ENCODE results near the gene GJA3. TPM values are rescaled to one million over a fixed set of nuclear protein-coding genes. Genes with fewer than 3 reads are reported as not detected.

The GJA3 gene
- total RNA-seq, 4 donors from 2014 or later, result not detected

DNA sequence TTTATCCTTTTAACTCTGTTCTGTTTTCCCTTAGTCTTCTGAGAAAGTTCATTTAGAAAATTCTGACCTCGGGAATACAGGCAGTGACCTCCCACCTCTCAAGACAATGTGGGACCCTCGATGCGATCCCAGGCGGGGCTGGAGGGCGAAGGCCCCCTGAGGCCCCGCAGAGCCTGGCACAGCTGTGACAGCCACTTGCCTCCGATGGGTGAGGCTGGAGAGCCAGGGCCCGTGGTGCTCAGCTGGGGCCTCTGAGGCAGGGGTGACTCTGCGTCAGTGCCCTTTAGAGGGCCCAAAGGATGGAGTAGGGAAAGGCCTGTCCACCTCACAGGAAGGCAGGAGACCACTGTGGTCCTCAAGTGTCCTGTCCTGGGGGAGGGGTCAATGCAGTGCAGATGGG is 10.3 kb downstream of the GJA3 start:
- H3K4me3 ChIP-seq, result no peak overlapping the region
- peaks cover 0 to 6% (median 5%) of the 10 kb centered on the region in 3 donors for H3K27me3 ChIP-seq
- no peaks in the 10 kb centered on the region for H3K9me3 ChIP-seq
- TF ChIP-seq, protein P1, sequence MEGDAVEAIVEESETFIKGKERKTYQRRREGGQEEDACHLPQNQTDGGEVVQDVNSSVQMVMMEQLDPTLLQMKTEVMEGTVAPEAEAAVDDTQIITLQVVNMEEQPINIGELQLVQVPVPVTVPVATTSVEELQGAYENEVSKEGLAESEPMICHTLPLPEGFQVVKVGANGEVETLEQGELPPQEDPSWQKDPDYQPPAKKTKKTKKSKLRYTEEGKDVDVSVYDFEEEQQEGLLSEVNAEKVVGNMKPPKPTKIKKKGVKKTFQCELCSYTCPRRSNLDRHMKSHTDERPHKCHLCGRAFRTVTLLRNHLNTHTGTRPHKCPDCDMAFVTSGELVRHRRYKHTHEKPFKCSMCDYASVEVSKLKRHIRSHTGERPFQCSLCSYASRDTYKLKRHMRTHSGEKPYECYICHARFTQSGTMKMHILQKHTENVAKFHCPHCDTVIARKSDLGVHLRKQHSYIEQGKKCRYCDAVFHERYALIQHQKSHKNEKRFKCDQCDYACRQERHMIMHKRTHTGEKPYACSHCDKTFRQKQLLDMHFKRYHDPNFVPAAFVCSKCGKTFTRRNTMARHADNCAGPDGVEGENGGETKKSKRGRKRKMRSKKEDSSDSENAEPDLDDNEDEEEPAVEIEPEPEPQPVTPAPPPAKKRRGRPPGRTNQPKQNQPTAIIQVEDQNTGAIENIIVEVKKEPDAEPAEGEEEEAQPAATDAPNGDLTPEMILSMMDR (IDR thresholded peaks at IDR 0.05 in 4 of 5, conservative IDR thresholded peaks at IDR 0.05 in 1 of 5), result no peak
- no peak for TF ChIP-seq POLR2A (IDR thresholded peaks at IDR 0.05)
- intact Hi-C loops (cut with DNase I; ENCODE audit: low total_unique reads), result no loop called here
- no peaks in the 10 kb centered on the region for H3K4me1 ChIP-seq
- H3K27ac ChIP-seq, result no peak overlapping the region
- in situ Hi-C loops (cut with MboI; ENCODE audit: low sequenced_read_pairs in 4 of 4), result loop anchor here in 1 of 4 donors (25.0 kb wide), 1 partner anchor 163 kb away; no protein-coding TSS in a partner anchor
- ATAC-seq, result no peak
- no peaks in the 10 kb centered on the region for H3K36me3 ChIP-seq
- no peak for DNase-seq

DNA sequence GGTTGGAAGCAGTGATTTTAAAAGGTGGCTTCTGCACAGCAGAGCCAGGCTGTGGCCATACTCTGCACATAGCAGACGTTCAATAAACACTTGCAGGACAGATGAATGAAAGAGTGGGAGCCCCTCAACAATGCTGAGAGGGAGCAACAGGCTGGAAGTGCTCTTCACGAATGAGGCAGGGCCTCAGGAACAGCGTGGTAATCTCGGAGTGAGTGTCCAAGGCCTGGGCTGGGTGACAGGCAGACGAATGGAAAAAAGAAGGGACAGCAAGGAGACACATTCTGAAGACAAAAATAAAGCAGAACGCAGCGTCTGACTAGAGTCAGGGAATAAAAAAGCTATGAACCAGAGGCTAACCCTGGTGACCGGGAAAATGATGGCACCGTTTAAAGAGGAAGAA is 11.1 kb downstream of the GJA3 start:
- no peak for DNase-seq
- in situ Hi-C loops (cut with MboI; ENCODE audit: low sequenced_read_pairs in 4 of 4), result loop anchor here in 1 of 4 donors (25.0 kb wide), 1 partner anchor 162 kb away; no protein-coding TSS in a partner anchor
- H3K4me1 ChIP-seq, result no peaks in the 10 kb centered on the region
- peaks cover 0 to 2% (median 0%) of the 10 kb centered on the region in 3 donors for H3K27me3 ChIP-seq
- no peak for TF ChIP-seq POLR2A (IDR thresholded peaks at IDR 0.05)
- TF ChIP-seq, protein P1 (IDR thresholded peaks at IDR 0.05 in 4 of 5, conservative IDR thresholded peaks at IDR 0.05 in 1 of 5), result no peak
- ATAC-seq, result no peak
- no peak overlapping the region for H3K4me3 ChIP-seq
- intact Hi-C loops (cut with DNase I; ENCODE audit: low total_unique reads), result no loop called here
- no peak overlapping the region for H3K27ac ChIP-seq
- H3K36me3 ChIP-seq, result no peaks in the 10 kb centered on the region
- no peaks in the 10 kb centered on the region for H3K9me3 ChIP-seq

- Histone ChIP-seq H3K4me1 (no peaks in the 10 kb centered on the region), H3K9me3 (no peaks in the 10 kb centered on the region), H3K4me3 (no peak overlapping the region), H3K27ac (no peak overlapping the region), H3K36me3 (no peaks in the 10 kb centered on the region), H3K27me3 (peaks cover 0 to 2% (median 0%) of the 10 kb centered on the region in 3 donors)
- DNase-seq (no peak), ATAC-seq (no peak)
- no peak for TF ChIP-seq POLR2A (IDR thresholded peaks at IDR 0.05)
- TF ChIP-seq, protein P1 (IDR thresholded peaks at IDR 0.05 in 4 of 5, conservative IDR thresholded peaks at IDR 0.05 in 1 of 5), result no peak
- in situ Hi-C loops (cut with MboI; ENCODE audit: low sequenced_read_pairs in 4 of 4) (no loop called here), intact Hi-C loops (cut with DNase I; ENCODE audit: low total_unique reads) (no loop called here)
Measured at GRCh38 chr13:20148501-20149183, 12.2 kb downstream of the GJA3 start.

GRCh38 chr13:20146381-20146780 is 14.5 kb downstream of the GJA3 start:
- H3K27ac ChIP-seq, result no peak overlapping the region
- in situ Hi-C loops (cut with MboI; ENCODE audit: low sequenced_read_pairs in 4 of 4), result no loop called here

More at GRCh38 chr13:20146381-20146780, 14.5 kb downstream of the GJA3 start:
- H3K4me3 ChIP-seq, result no peak overlapping the region
- H3K9me3 ChIP-seq, result no peaks in the 10 kb centered on the region
- TF ChIP-seq, protein P1 (IDR thresholded peaks at IDR 0.05 in 4 of 5, conservative IDR thresholded peaks at IDR 0.05 in 1 of 5), result no peak
- TF ChIP-seq POLR2A (IDR thresholded peaks at IDR 0.05), result no peak
- H3K27me3 ChIP-seq, result peaks cover 0 to 5% (median 2%) of the 10 kb centered on the region in 3 donors
- H3K4me1 ChIP-seq, result peaks cover under 1 to 3% of the 10 kb centered on the region in 2 donors
- ATAC-seq (no peak), DNase-seq (no peak)
- no peaks in the 10 kb centered on the region for H3K36me3 ChIP-seq
- intact Hi-C loops (cut with DNase I; ENCODE audit: low total_unique reads), result no loop called here
